Mammary epithelial cell (primary cell): Measurements from ENCODE around the gene ALOX5AP.
"Not testable (repeated sequence)": the region's sequence is repeated elsewhere in the genome, so short reads cannot be mapped to it uniquely, and the experiment has no call there.

ENCODE experiments used
- CTCF ChIP-seq, 2 donors: IDR thresholded peaks in 1 of 2; conservative IDR thresholded peaks in 1 of 2; 2 replicates each; pipeline ENCODE4 v1.5.1; 2011 to 2012; ENCODE audit warnings: inconsistent platforms in 2 of 2, low read length in 2 of 2, mild to moderate bottlenecking in 2 of 2, control low read depth in 1 of 2, low read depth in 1 of 2; ENCODE audit not compliant: insufficient read depth in 1 of 2; ENCODE audit errors: extremely low read depth in 1 of 2
- EZH2 ChIP-seq: IDR thresholded peaks from 2 replicates; pipeline ENCODE4 v1.6.1; 2012; ENCODE audit warnings: low read length, inconsistent platforms, borderline replicate concordance

- TF ChIP-seq EZH2; CTCF (conservative IDR thresholded peaks at IDR 0.05 in 1 of 2, IDR thresholded peaks at IDR 0.05 in 1 of 2; ENCODE audit: extremely low read depth in 1 of 2, insufficient read depth in 1 of 2, low read depth in 1 of 2, low read length in 2 of 2): not testable (repeated sequence)
Observed at GRCh38 chr13:30747845-30748244, 12.5 kb downstream of the ALOX5AP start.
